DMS153 treated with DMSO at 0.1 percent for 48 hours (cell line): Measurements from ENCODE around the gene FGF14.
A peak's percentile ranks its signal among the peaks of the same experiment; 100 is the strongest.
"Not testable (repeated sequence)": the region's sequence is repeated elsewhere in the genome, so short reads cannot be mapped to it uniquely, and the experiment has no call there.

ENCODE experiments used
- DNase-seq: peaks from one replicate; lab custom pipeline; 2025; ENCODE audit not compliant: unreplicated experiment; lab: John Stamatoyannopoulos, UW

The FGF14 gene

DNA sequence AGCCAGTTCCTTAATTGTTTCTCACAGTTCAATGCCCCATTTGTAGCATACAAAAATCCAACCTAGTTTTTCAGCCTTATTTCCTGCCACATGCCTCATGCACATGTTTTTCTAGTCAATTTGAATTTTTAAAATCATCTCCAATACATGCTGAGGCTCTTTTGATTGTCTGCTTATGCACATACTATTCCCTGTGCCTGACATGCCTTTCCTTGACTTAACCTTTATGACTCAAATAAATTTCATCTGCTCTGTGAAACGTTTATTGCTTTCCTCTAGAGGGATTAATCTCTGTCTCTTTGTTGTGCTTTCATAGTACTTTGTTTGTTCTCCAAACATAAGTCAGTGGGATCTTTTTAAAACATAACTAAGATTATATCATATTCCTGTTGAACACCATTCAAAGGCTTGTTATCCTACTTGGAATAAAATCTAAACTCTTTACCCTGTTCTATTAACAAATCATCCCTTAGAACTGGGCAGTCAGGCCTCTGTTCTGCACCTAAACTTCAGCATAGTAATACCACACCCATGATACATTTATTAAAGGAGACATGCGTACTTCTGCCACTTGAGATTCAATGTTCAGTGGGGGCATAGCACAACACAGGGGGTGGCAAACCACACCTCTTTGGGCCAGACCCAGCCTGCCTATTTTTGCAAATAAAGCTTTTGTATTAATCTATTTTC lies 346.6 kb downstream of the FGF14 start:
- no peak for DNase-seq

DNA sequence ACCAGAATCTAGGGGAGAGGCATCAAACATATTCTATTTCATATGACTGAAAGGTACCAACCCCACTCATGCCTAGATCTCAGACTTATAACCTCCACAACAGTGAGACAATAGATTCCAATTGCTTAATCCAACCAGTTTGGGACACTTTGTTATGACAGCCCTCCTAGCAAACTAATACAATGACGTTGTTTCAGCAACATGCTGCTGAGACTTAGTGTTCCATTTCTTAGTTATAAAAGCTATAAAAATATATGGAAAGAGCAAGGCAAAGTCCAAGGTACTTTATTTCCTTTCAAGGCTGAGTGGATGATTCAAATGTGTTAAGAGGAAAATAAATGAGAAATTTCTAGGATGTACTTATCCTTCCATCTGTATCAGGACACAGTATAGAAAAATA lies 352.0 kb downstream of the FGF14 start:
- no peak for DNase-seq

GRCh38 chr13:102045731-102046130 lies 356.1 kb downstream of the FGF14 start:
- DNase-seq = no peak

DNA sequence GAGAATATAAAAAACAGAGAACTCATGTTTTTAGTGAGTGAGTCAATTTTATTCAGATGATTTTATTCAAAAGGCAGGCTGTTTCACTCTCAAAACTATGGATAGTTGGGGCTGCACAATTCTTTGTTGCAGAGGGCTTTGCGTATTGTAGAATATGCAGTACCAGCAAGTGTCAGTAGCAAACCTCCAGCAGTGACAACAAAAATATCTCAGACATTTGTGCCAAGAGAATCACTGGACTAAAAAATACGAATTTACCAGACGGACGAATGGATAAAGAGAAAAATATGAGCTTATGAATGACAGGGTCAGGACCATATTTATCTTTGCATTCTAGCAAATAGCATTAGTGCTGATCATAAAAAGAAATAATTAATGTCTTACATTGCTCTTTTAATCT lies 359.1 kb downstream of the FGF14 start:
- DNase-seq = no peak

- DNase-seq = no peak
These were observed 360.3 kb downstream of the FGF14 start for GRCh38 chr13:102041544-102041943.

GRCh38 chr13:102040812-102041211 lies 361.0 kb downstream of the FGF14 start:
- peak; percentile 41 for DNase-seq

DNA sequence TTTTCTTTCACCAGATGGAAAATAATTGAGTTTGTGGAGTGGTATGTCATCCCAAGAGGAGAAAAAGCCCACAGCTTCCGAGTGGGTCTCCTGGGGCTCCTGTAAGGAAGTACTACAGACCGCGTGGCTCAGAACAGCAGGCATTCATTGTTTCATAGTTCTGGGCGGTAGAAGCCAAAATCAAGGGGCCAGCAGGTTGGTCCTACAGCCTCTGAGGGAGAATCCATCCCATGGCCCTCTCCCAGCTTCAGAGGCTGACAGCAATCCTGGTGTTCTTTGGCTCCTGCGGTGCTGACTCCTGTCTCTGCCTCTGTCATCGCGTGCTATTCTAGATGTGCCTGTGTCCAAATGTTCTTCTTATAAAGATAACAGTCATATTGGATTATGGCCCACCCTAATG lies 362.6 kb downstream of the FGF14 start:
- no peak for DNase-seq

GRCh38 chr13:102038787-102039186 lies 363.1 kb downstream of the FGF14 start:
- no peak for DNase-seq

GRCh38 chr13:102035969-102036368 lies 365.9 kb downstream of the FGF14 start:
- peak; percentile 62 for DNase-seq

DNA sequence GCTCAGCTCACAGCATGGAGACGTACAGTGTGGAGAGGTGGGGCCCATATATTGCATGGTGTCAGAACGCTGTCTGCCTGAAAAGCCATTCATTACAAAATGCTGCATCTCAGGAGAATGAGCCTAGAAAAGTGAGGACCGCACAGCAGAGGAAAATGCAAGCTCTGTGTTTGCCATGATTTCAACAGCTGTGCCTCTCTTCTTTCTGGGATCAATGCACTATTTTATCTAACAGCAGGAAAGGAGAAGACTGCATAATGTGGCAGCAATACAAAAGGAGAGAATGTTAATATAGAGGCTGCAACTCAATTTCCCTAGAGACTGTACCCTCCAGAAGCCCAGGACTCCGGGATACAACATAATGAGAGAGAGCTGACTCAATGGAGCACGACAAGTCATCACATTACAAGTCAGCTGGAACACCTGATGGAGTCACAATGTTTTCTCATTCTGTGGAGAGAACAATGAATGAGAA lies 368.0 kb downstream of the FGF14 start:
- DNase-seq = peak; percentile 46

DNA sequence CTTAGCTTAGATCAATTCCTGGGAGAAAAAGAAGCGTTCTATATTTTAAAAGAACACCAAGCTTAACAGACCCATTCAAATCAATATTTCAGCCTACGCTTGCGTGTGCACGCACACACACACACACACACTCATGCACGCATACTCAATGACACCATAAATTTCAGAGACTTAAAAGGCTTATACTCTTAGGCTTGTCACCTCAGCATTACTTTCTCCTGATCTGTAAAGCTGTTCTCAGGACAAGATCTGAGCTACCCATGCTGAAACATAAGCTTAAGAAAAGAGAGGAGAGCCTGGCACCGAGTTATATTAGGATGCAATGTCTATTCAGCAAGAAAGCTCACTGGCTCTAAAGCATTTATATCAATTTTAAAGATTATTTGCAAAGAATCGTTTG lies 368.5 kb downstream of the FGF14 start:
- DNase-seq = no peak

DNA sequence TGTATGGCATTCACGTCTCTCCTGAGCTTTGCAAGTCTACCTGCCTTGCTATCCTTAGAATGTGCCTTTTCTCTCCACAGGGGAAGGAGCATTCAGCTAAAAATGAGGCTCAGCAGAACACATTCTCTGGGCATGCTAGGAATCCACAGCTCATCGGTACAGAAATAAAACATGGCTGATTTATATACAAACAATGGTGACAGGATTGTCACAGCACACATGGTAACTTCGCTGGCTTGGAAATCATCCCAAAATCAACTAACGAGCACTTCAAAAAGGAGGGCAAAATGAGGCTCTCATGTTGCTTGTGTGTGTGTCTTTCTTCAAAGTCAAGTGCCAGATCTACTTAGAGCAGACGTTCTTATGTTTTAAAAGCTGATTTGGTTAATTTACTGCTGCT lies 373.0 kb downstream of the FGF14 start:
- DNase-seq = no peak

DNA sequence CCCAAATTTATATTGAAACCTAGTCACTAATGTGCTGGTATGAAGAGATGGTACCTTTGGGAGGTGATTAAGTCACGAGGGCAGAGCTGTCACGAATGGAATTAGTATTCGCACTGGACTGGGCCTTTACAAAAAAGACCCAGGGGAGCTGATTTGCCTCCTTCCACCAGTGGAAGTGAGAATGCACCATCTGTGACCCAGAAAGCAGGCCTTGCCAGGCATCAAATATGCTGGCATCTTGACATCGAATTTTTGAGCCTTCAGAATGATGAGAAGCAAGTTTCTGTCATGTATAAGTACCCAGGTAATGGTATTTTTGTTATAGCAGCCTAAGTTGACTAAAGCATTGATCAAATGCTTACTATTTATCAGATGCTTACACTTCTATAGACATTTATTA lies 373.6 kb downstream of the FGF14 start:
- DNase-seq = no peak

DNA sequence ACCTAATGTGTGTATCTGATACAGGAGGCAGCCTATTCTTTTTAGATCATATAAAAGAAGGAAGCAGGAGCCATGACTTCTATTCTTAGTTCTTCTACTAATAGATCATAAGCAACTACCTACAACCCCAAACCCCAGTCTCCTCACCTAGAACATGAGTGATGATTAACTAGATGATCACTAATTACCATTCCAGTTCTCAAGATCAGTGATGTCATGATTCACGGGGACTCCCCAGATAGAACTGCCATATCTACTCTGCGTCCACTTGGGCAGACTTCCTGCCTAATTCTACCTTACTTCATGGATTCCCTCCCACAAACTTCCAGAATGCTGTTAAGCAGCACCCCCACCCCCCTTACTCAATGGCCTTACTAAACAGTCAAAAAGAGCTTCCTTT lies 380.1 kb downstream of the FGF14 start:
- DNase-seq = no peak

- DNase-seq = no peak
These were observed 381.1 kb downstream of the FGF14 start for GRCh38 chr13:102020611-102021216.

- DNase-seq = no peak
These were observed 383.1 kb downstream of the FGF14 start for GRCh38 chr13:102018716-102019115.

DNA sequence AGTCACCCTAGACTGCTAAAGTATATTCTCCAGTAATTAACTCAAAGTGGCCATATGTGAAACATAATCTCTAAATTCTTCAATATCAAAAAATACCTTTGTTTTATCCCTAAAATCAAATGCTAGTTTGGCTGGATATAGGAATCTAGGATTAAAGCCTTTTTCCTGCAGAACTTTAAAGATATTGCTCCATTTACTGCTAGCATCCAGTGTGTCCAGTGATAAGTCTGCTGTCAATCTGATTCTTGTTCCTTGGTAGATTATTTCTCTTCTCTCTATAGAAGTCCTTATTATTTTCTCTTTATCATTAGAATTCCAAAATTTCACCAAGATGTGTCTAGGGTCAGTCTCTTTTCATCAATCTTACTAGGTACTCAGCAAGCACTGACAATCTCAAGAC lies 384.6 kb downstream of the FGF14 start:
- peak; percentile 13 for DNase-seq

- no peak for DNase-seq
These were observed 389.3 kb downstream of the FGF14 start for GRCh38 chr13:102012299-102013293.

DNA sequence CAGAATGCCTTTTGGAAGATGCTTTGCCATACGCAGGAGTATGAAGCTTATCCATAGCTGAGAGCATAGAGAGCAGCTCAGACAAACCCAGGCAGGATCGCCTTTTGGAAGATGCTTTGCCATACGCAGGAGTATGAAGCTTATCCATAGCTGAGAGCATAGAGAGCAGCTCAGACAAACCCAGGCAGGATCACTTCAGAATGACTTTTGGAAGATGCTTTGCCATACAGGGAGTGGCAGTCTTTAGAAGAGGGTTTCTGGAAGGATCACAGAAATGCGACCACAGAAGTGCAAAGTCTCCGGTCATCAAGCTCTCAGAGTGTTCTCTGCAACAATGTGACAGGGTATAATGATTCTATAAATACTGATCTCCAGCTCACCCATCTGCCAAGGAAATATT lies 390.4 kb downstream of the FGF14 start:
- not testable (repeated sequence) for DNase-seq

- DNase-seq = no peak
These were observed 397.8 kb downstream of the FGF14 start for GRCh38 chr13:102003848-102004570.

- DNase-seq = no peak
These were observed 399.6 kb downstream of the FGF14 start for GRCh38 chr13:102002287-102002686.
